Epithelial cell of esophagus (primary cell): ENCODE results near the gene PPM1L.

ENCODE experiments used
- DNase-seq: peaks from one replicate; pipeline ENCODE4 v3.0.0; 2010; ENCODE audit warnings: low read depth
- H3K4me3 ChIP-seq: 2 replicates; pipeline ENCODE4 v1.5.1; 2011; ENCODE audit warnings: mild to moderate bottlenecking, low read length, control low read depth
- CTCF ChIP-seq: IDR thresholded peaks from 2 replicates; pipeline ENCODE4 v1.5.1; 2011; ENCODE audit warnings: low read depth, mild to moderate bottlenecking, low read length, control low read depth, inconsistent platforms; ENCODE audit not compliant: insufficient read depth; ENCODE audit errors: missing control alignments

The PPM1L gene

GRCh38 chr3:160725338-160725737, 30.7 kb upstream of the PPM1L start:
- DNase-seq: peak; percentile 58
- no peak overlapping the region for H3K4me3 ChIP-seq
- TF ChIP-seq CTCF: no peak

GRCh38 chr3:160735826-160736225, 20.2 kb upstream of the PPM1L start:
- DNase-seq: no peak
- no peak overlapping the region for H3K4me3 ChIP-seq
- no peak for TF ChIP-seq CTCF

- DNase-seq: no peak
- no peak for TF ChIP-seq CTCF
- H3K4me3 ChIP-seq: no peak overlapping the region
Observed at GRCh38 chr3:160738048-160738447, 18.0 kb upstream of the PPM1L start.

GRCh38 chr3:160739079-160739478, 17.0 kb upstream of the PPM1L start:
- no peak for DNase-seq
- TF ChIP-seq CTCF: no peak

GRCh38 chr3:160746976-160747375, 9.1 kb upstream of the PPM1L start:
- no peak for DNase-seq
- no peak overlapping the region for H3K4me3 ChIP-seq
- no peak for TF ChIP-seq CTCF

More at GRCh38 chr3:160739079-160739478, 17.0 kb upstream of the PPM1L start:
- no peak overlapping the region for H3K4me3 ChIP-seq

GRCh38 chr3:160747422-160747821, 8.6 kb upstream of the PPM1L start:
- no peak overlapping the region for H3K4me3 ChIP-seq
- no peak for TF ChIP-seq CTCF
- DNase-seq: no peak

GRCh38 chr3:160748231-160748630, 7.8 kb upstream of the PPM1L start:
- DNase-seq: no peak

More at GRCh38 chr3:160748231-160748630, 7.8 kb upstream of the PPM1L start:
- TF ChIP-seq CTCF: no peak
- H3K4me3 ChIP-seq: no peak overlapping the region
